NCI-H1417 (cell line): ENCODE data around the gene FXYD4.

Source experiments
- DNase-seq, 3 experiments: peaks; one replicate each; lab custom pipeline; 2025; lab: John Stamatoyannopoulos, UW

FXYD4 gene

GRCh38 chr10:43344051-43344450 is 27.4 kb upstream of the FXYD4 start:
- no peak for DNase-seq

- no peak for DNase-seq
Observed at GRCh38 chr10:43347997-43348396, 23.4 kb upstream of the FXYD4 start.

GRCh38 chr10:43348511-43349312 is 22.7 kb upstream of the FXYD4 start:
- peak; percentile 51 to 78 (median 63) for DNase-seq

- no peak for DNase-seq
Observed at GRCh38 chr10:43350156-43350555, 21.3 kb upstream of the FXYD4 start.

GRCh38 chr10:43350686-43351085 is 20.8 kb upstream of the FXYD4 start:
- DNase-seq, result no peak

GRCh38 chr10:43351301-43351700 is 20.1 kb upstream of the FXYD4 start:
- DNase-seq, result no peak

- DNase-seq, result peak in 2 of 3 experiments; percentile 48 to 69
Observed at GRCh38 chr10:43352951-43353350, 18.5 kb upstream of the FXYD4 start.

GRCh38 chr10:43353495-43354329 is 17.7 kb upstream of the FXYD4 start:
- DNase-seq, result peak in 2 of 3 experiments; percentile 4 to 50

- DNase-seq, result peak in 2 of 3 experiments; percentile 1 to 14
Observed at GRCh38 chr10:43354330-43354635, 17.2 kb upstream of the FXYD4 start.

GRCh38 chr10:43354879-43355380 is 16.5 kb upstream of the FXYD4 start:
- no peak for DNase-seq

GRCh38 chr10:43355749-43356371 is 15.6 kb upstream of the FXYD4 start:
- peak in 1 of 3 experiments; percentile 11 for DNase-seq

GRCh38 chr10:43360086-43360485 is 11.3 kb upstream of the FXYD4 start:
- DNase-seq, result no peak

- no peak for DNase-seq
Observed at GRCh38 chr10:43361547-43362190, 9.8 kb upstream of the FXYD4 start.

- peak; percentile 32 to 92 (median 69) for DNase-seq
Observed at GRCh38 chr10:43362191-43362839, 9.1 kb upstream of the FXYD4 start.

GRCh38 chr10:43365001-43365400 is 6.4 kb upstream of the FXYD4 start:
- no peak for DNase-seq

- DNase-seq, result no peak
Observed at GRCh38 chr10:43369921-43370320, 1.5 kb upstream of the FXYD4 start.

- DNase-seq, result no peak
Observed at GRCh38 chr10:43370671-43371215, 693 bp upstream of the FXYD4 start.

- DNase-seq, result no peak
Observed at GRCh38 chr10:43372765-43373361, 1.4 kb downstream of the FXYD4 start.

GRCh38 chr10:43373461-43373860 is 2.0 kb downstream of the FXYD4 start:
- DNase-seq, result no peak

- DNase-seq, result no peak
Observed at GRCh38 chr10:43374194-43374593, 2.8 kb downstream of the FXYD4 start.
